HepG2 (cell line): ENCODE data around the gene MTRR.

ENCODE experiments used
- ARID5B ChIP-seq: IDR thresholded peaks from 2 replicates; pipeline ENCODE4 v1.4.0; 2020; ENCODE audit warnings: mild to moderate bottlenecking, missing genetic modification reagents
- CTCF ChIP-seq: sonication (generic); formaldehyde crosslinking; IDR thresholded peaks from 2 replicates; pipeline ENCODE4 v1.5.0; 2020; ENCODE audit warnings: mild to moderate bottlenecking, missing genetic modification reagents, moderate library complexity
- KLF6 ChIP-seq: IDR thresholded peaks from 2 replicates; pipeline ENCODE4 v1.8.0; 2016; ENCODE audit warnings: missing biosample characterization, missing genetic modification reagents
- POLR2A ChIP-seq, 2 experiments: IDR thresholded peaks; 2 replicates each; pipeline ENCODE4 v1.6.1; 2011; ENCODE audit warnings: low read depth in 2 of 2, low read length in 2 of 2, mild to moderate bottlenecking in 1 of 2, moderate library complexity in 1 of 2; ENCODE audit not compliant: insufficient read depth in 1 of 2
- SIX1 ChIP-seq: sonication (generic); formaldehyde crosslinking; IDR thresholded peaks from 2 replicates; pipeline ENCODE4 v1.4.0; 2020; ENCODE audit warnings: missing genetic modification reagents, borderline replicate concordance
- ZSCAN5A ChIP-seq: sonication (generic); formaldehyde crosslinking; IDR thresholded peaks from 2 replicates; pipeline ENCODE4 v1.8.0; 2022; ENCODE audit warnings: mild to moderate bottlenecking, missing genetic modification reagents, borderline replicate concordance
- TF ChIP-seq, protein P1 (sequence below): sonication (generic); formaldehyde crosslinking; IDR thresholded peaks from 2 replicates; pipeline ENCODE4 v1.5.0; 2020; ENCODE audit warnings: missing genetic modification reagents

- TF ChIP-seq, protein P1, sequence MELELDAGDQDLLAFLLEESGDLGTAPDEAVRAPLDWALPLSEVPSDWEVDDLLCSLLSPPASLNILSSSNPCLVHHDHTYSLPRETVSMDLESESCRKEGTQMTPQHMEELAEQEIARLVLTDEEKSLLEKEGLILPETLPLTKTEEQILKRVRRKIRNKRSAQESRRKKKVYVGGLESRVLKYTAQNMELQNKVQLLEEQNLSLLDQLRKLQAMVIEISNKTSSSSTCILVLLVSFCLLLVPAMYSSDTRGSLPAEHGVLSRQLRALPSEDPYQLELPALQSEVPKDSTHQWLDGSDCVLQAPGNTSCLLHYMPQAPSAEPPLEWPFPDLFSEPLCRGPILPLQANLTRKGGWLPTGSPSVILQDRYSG: no peak
- no peak for TF ChIP-seq ZSCAN5A (CRISPR knock-in tag)
- no peak for TF ChIP-seq ARID5B (CRISPR knock-in tag)
- no peak for TF ChIP-seq SIX1 (CRISPR knock-in tag)
- no peak for TF ChIP-seq CTCF
- no peak for TF ChIP-seq KLF6
- TF ChIP-seq POLR2A (IDR thresholded peaks at IDR 0.05; ENCODE audit: insufficient read depth in 1 of 2, low read depth in 2 of 2, low read length in 2 of 2): no peak
Observed at GRCh38 chr5:7828269-7828668, 40.7 kb upstream of the MTRR start.
